SJSA1 (cell line): ENCODE data around the gene BBOX1. TPM values are rescaled to one million over a fixed set of nuclear protein-coding genes. Genes with fewer than 3 reads are reported as not detected.
"Not testable (repeated sequence)": the region's sequence is repeated elsewhere in the genome, so short reads cannot be mapped to it uniquely, and the experiment has no call there.

Experiments used
- DNase-seq, 2 experiments: peaks; one replicate each; pipeline ENCODE4 v3.0.0-alpha.2; 2015 to 2020; ENCODE audit warnings: low spot score in 2 of 2, low read depth in 1 of 2
- H3K27ac ChIP-seq: fragments of 250-450 bp; sonication (Bioruptor Pico); 2 replicates; pipeline ENCODE4 v1.5.1; 2020; ENCODE audit warnings: mild to moderate bottlenecking, moderate library complexity
- H3K27me3 ChIP-seq: fragments of 250-450 bp; sonication (Bioruptor Pico); replicated peaks from 2 replicates; pipeline ENCODE4 v1.5.1; 2020; ENCODE audit warnings: mild to moderate bottlenecking, moderate library complexity
- H3K36me3 ChIP-seq: fragments of 250-450 bp; sonication (Bioruptor Pico); 2 replicates; pipeline ENCODE4 v1.5.1; 2020; ENCODE audit warnings: mild to moderate bottlenecking
- H3K4me1 ChIP-seq: fragments of 250-450 bp; sonication (Bioruptor Pico); replicated peaks from 2 replicates; pipeline ENCODE4 v1.6.1; 2021; ENCODE audit warnings: mild to moderate bottlenecking
- H3K4me3 ChIP-seq: fragments of 250-450 bp; sonication (Bioruptor Pico); 2 replicates; pipeline ENCODE4 v1.5.1; 2020; ENCODE audit warnings: mild to moderate bottlenecking
- H3K9me3 ChIP-seq: fragments of 250-450 bp; sonication (Bioruptor Pico); replicated peaks from 2 replicates; pipeline ENCODE4 v1.5.1; 2020; ENCODE audit warnings: mild to moderate bottlenecking
- total RNA-seq: library from RNA; depleted of rRNA; stranded (reverse); fragments of >200 nt; shearing (Covaris generic); gene quantifications from 2 replicates; pipeline ENCODE4 v1.2.3, GENCODE V29; 2014

Gene BBOX1
- total RNA-seq, 1 experiment from 2014 or later = not detected

- H3K9me3 ChIP-seq = no peaks in the 10 kb centered on the region
- no peaks in the 10 kb centered on the region for H3K27me3 ChIP-seq
- no peak for DNase-seq
- H3K27ac ChIP-seq = no peak overlapping the region
- no peaks in the 10 kb centered on the region for H3K4me1 ChIP-seq
- H3K4me3 ChIP-seq = no peak overlapping the region
- H3K36me3 ChIP-seq = no peaks in the 10 kb centered on the region
Measured at GRCh38 chr11:27108809-27109208, 68.2 kb downstream of the BBOX1 start.

DNA sequence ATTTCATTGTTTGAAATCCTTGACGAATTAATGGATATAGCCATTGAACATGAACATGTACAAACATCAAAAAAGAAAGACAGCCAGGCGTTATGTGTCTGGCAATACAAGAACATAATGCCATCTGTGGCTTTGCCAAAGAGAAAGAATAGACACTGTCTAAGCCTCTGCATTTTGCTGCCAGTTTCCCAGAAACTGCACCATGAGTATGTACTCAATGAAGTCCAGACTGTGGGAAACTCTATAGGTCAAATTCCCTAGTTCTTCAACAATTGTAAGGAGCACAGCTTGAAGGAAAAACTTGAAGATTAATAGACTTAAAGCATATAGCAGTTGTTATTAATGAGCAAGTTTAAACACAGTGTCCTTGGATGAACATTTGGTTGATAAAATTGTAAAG, 71.3 kb downstream of the BBOX1 start:
- Histone ChIP-seq H3K27me3 (no peaks in the 10 kb centered on the region), H3K4me3 (no peak overlapping the region), H3K36me3 (no peaks in the 10 kb centered on the region), H3K9me3 (no peaks in the 10 kb centered on the region), H3K27ac (no peak overlapping the region), H3K4me1 (no peaks in the 10 kb centered on the region)
- DNase-seq = no peak

- Histone ChIP-seq H3K4me1 (no peaks in the 10 kb centered on the region), H3K27ac (no peak overlapping the region), H3K27me3 (no peaks in the 10 kb centered on the region), H3K9me3 (no peaks in the 10 kb centered on the region), H3K4me3 (no peak overlapping the region), H3K36me3 (no peaks in the 10 kb centered on the region)
- DNase-seq = no peak
Measured at GRCh38 chr11:27112946-27113345, 72.3 kb downstream of the BBOX1 start.

GRCh38 chr11:27115051-27115650, 74.5 kb downstream of the BBOX1 start:
- Histone ChIP-seq H3K9me3 (no peaks in the 10 kb centered on the region), H3K27ac (no peak overlapping the region), H3K4me3 (no peak overlapping the region), H3K27me3 (no peaks in the 10 kb centered on the region), H3K4me1 (no peaks in the 10 kb centered on the region), H3K36me3 (no peaks in the 10 kb centered on the region)
- no peak for DNase-seq

- no peak for DNase-seq
- Histone ChIP-seq H3K27ac (no peak overlapping the region), H3K4me3 (no peak overlapping the region), H3K27me3 (no peaks in the 10 kb centered on the region), H3K36me3 (no peaks in the 10 kb centered on the region), H3K4me1 (no peaks in the 10 kb centered on the region), H3K9me3 (no peaks in the 10 kb centered on the region)
Measured at GRCh38 chr11:27116684-27117083, 76.1 kb downstream of the BBOX1 start.

DNA sequence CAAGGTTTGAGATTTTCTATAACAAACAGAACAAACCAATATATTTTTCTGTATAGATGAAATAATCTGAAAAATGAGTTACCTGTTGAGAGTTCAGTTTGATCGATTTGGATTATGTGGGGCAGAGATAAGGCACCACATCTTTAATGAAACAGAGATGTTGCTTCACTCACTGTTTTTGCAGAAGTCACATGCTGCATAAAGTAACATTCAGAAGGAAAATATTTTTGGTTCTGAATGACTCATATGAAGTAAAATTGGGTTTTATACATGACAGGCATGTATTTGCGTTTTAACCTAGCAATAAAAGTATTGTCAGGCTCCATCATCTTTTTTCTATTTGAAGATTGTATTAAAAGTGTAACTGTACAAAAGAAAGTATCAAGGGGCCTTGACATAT, 77.8 kb downstream of the BBOX1 start:
- no peak overlapping the region for H3K4me3 ChIP-seq
- DNase-seq = no peak
- H3K27ac ChIP-seq = no peak overlapping the region
- no peaks in the 10 kb centered on the region for H3K9me3 ChIP-seq
- no peaks in the 10 kb centered on the region for H3K27me3 ChIP-seq
- no peaks in the 10 kb centered on the region for H3K36me3 ChIP-seq
- no peaks in the 10 kb centered on the region for H3K4me1 ChIP-seq

DNA sequence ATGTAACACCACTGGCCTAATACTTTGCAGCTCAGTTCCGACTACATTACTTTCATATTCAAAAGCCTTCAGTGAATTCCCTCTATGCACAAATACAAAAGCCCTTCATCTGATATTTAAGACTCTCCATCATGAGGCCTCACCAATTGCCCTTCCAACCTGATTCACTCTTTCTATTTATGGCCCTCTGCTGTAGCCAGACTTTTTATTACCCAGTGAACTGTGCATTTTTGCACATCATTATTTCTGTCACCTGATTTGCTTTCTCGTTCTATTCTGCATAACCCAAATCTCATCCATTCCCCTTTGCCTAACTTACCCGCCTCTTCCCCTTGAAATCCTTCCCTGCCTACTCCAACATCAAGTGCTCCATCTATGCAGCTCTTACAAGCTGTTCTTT, 78.3 kb downstream of the BBOX1 start:
- DNase-seq = no peak
- Histone ChIP-seq H3K36me3 (no peaks in the 10 kb centered on the region), H3K4me1 (no peaks in the 10 kb centered on the region), H3K27me3 (no peaks in the 10 kb centered on the region), H3K4me3 (no peak overlapping the region), H3K9me3 (no peaks in the 10 kb centered on the region), H3K27ac (no peak overlapping the region)

DNA sequence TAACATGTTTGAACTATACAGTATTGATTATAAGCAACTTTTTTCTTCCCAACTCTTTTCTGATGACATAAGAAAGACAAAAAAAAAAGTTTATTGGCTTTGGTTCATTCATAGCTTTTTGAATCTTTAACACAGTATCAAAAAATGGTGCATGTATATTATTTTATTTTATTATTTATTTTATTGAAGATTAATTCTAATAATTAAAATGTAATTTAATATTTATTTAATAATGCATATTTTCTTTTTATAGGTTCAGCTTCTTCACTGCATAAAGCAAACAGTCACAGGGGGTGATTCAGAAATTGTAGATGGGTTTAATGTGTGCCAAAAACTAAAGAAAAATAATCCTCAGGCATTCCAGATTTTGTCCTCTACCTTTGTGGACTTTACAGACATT, 78.8 kb downstream of the BBOX1 start:
- Histone ChIP-seq H3K27me3 (no peaks in the 10 kb centered on the region), H3K27ac (no peak overlapping the region), H3K9me3 (no peaks in the 10 kb centered on the region), H3K4me3 (no peak overlapping the region), H3K4me1 (no peaks in the 10 kb centered on the region), H3K36me3 (no peaks in the 10 kb centered on the region)
- no peak for DNase-seq

- Histone ChIP-seq H3K9me3 (no peaks in the 10 kb centered on the region), H3K27ac (no peak overlapping the region), H3K27me3 (no peaks in the 10 kb centered on the region), H3K4me1 (no peaks in the 10 kb centered on the region), H3K4me3 (no peak overlapping the region), H3K36me3 (no peaks in the 10 kb centered on the region)
- no peak for DNase-seq
Measured at GRCh38 chr11:27120211-27120610, 79.6 kb downstream of the BBOX1 start.

DNA sequence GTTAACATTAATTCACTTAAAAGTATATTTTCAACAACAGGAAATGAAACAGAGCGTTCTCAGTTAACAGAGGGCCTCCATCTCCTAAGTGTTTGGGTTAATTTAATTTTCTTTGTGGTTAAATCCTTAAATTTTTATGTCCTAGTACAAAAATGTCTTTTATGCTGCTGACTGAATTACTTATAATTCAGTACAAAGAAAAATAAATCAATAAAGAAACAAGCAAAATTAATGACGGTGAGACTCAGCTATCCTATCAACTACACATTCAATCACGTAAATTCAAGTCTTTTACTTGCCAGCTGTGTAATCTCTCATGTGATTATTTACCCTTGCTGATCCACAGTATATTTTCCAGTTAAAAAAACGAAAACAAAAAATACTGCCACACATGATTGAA, 81.4 kb downstream of the BBOX1 start:
- no peaks in the 10 kb centered on the region for H3K36me3 ChIP-seq
- DNase-seq = no peak
- no peak overlapping the region for H3K27ac ChIP-seq
- no peaks in the 10 kb centered on the region for H3K4me1 ChIP-seq
- H3K4me3 ChIP-seq = no peak overlapping the region
- H3K9me3 ChIP-seq = no peaks in the 10 kb centered on the region
- H3K27me3 ChIP-seq = no peaks in the 10 kb centered on the region

GRCh38 chr11:27124514-27125264, 84.1 kb downstream of the BBOX1 start:
- no peak overlapping the region for H3K4me3 ChIP-seq
- H3K27me3 ChIP-seq = no peaks in the 10 kb centered on the region
- H3K9me3 ChIP-seq = no peaks in the 10 kb centered on the region
- no peaks in the 10 kb centered on the region for H3K4me1 ChIP-seq
- no peak for DNase-seq
- H3K27ac ChIP-seq = no peak overlapping the region
- no peaks in the 10 kb centered on the region for H3K36me3 ChIP-seq

DNA sequence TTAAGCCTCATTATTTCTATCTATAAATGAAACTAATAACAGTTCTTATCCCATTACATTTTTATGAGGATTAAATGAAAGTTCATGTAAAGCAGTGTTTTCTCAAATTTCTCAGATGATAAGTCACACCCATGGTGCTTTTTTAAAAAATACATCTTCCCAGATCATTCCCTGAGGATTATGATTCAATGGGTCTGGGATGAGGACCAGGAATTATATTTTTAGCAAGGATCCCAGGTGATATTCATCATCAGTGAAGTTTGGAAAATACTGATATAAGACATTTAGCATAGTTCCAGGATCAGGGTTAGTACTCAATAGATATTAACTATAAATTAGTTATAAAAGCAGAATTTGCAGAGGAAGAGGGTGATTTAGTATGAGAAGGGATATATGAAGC, 89.1 kb downstream of the BBOX1 start:
- H3K36me3 ChIP-seq = no peaks in the 10 kb centered on the region
- H3K4me3 ChIP-seq = no peak overlapping the region
- H3K4me1 ChIP-seq = no peaks in the 10 kb centered on the region
- H3K27me3 ChIP-seq = no peaks in the 10 kb centered on the region
- no peaks in the 10 kb centered on the region for H3K9me3 ChIP-seq
- no peak overlapping the region for H3K27ac ChIP-seq
- DNase-seq = no peak

- H3K4me1 ChIP-seq = no peaks in the 10 kb centered on the region
- no peak overlapping the region for H3K27ac ChIP-seq
- DNase-seq = no peak
- H3K36me3 ChIP-seq = no peaks in the 10 kb centered on the region
- H3K9me3 ChIP-seq = no peaks in the 10 kb centered on the region
- H3K27me3 ChIP-seq = no peaks in the 10 kb centered on the region
- no peak overlapping the region for H3K4me3 ChIP-seq
Measured at GRCh38 chr11:27130806-27131205, 90.2 kb downstream of the BBOX1 start.

- not testable (repeated sequence) for H3K4me1 ChIP-seq, H3K36me3 ChIP-seq, H3K27me3 ChIP-seq, H3K4me3 ChIP-seq, H3K9me3 ChIP-seq, H3K27ac ChIP-seq, DNase-seq
Measured at GRCh38 chr11:27135924-27136329, 95.3 kb downstream of the BBOX1 start.

- Histone ChIP-seq H3K9me3 (no peaks in the 10 kb centered on the region), H3K27me3 (no peaks in the 10 kb centered on the region), H3K4me3 (no peak overlapping the region), H3K4me1 (no peaks in the 10 kb centered on the region), H3K36me3 (no peaks in the 10 kb centered on the region), H3K27ac (no peak overlapping the region)
- no peak for DNase-seq
Measured at GRCh38 chr11:27138716-27139115, 98.1 kb downstream of the BBOX1 start.
